Panc1 (cell line): Measurements from ENCODE around the gene KISS1R. TPM values are rescaled to one million over a fixed set of nuclear protein-coding genes. Genes with fewer than 3 reads are reported as not detected.

Source experiments
- ATAC-seq: fragments of 200-7000 bp; cut with Tn5 transposase; 2 replicates; pipeline ENCODE4 v1.9.1; 2020; ENCODE audit warnings: mild to moderate bottlenecking, moderate library complexity
- BruUV-seq: library from RNA; stranded (reverse); fragments of 400-500 nt; replicated peaks from 2 replicates; lab custom pipeline; 2021; lab: Mats Ljungman, UMichigan
- CTCF ChIA-PET: fragments of 300-600 bp; sonication (Branson Sonifier 250); formaldehyde crosslinking; loops from one replicate; lab custom pipeline; 2022; ENCODE audit warnings: antibody characterized with exemption; lab: Charles Lee
- POLR2A ChIA-PET: fragments of 300-600 bp; sonication (Branson Sonifier 250); formaldehyde crosslinking; loops from one replicate; lab custom pipeline; 2022; ENCODE audit warnings: antibody characterized with exemption; lab: Charles Lee
- DNase-seq: peaks from one replicate; pipeline ENCODE4 v3.0.0-alpha.2; 2010; ENCODE audit warnings: low read depth, low spot score
- H3K27ac ChIP-seq: 2 replicates; pipeline ENCODE4 v1.5.1; 2011; ENCODE audit warnings: mild to moderate bottlenecking, low read length, inconsistent platforms
- H3K27me3 ChIP-seq: fragments of 200-500 bp; sonication (Bioruptor generic); 2 replicates; pipeline ENCODE4 v1.6.0; 2014; ENCODE audit warnings: low read length, inconsistent platforms; ENCODE audit not compliant: control insufficient read depth, insufficient read depth
- H3K36me3 ChIP-seq: fragments of 200-500 bp; sonication (Bioruptor generic); 2 replicates; pipeline ENCODE4 v1.5.1; 2014; ENCODE audit warnings: inconsistent platforms, mild to moderate bottlenecking, low read length, moderate library complexity; ENCODE audit not compliant: control insufficient read depth, insufficient read depth
- H3K4me1 ChIP-seq: 2 replicates; pipeline ENCODE4 v1.5.1; 2011; ENCODE audit warnings: inconsistent platforms, mild to moderate bottlenecking, low read length, moderate library complexity; ENCODE audit not compliant: control insufficient read depth, insufficient read depth
- H3K4me3 ChIP-seq, 2 experiments: 2 replicates each; pipeline ENCODE4 v1.5.1; 2011 to 2012; ENCODE audit warnings: low read depth in 2 of 2, low read length in 2 of 2, mild to moderate bottlenecking in 2 of 2, inconsistent platforms in 1 of 2, moderate library complexity in 1 of 2
- H3K9me3 ChIP-seq: fragments of 200-500 bp; sonication (Bioruptor generic); 2 replicates; pipeline ENCODE4 v1.5.1; 2014; ENCODE audit warnings: low read depth, mild to moderate bottlenecking, inconsistent platforms, low read length, moderate library complexity; ENCODE audit not compliant: control insufficient read depth, insufficient read depth
- CTCF ChIP-seq: fragments of 450-650 bp; IDR thresholded peaks from 2 replicates; pipeline ENCODE4 v1.5.1; 2017; ENCODE audit warnings: mild to moderate bottlenecking
- POLR2AphosphoS5 ChIP-seq: IDR thresholded peaks from 2 replicates; pipeline ENCODE4 v1.6.1; 2012; ENCODE audit warnings: mild to moderate bottlenecking, low read depth, low read length, moderate library complexity
- REST ChIP-seq, 2 experiments: IDR thresholded peaks; 2 replicates each; pipeline ENCODE4 v1.6.1; 2011 to 2012; ENCODE audit warnings: low read depth in 2 of 2, control low read depth in 1 of 2, low read length in 1 of 2, mild to moderate bottlenecking in 1 of 2, moderate library complexity in 1 of 2; ENCODE audit not compliant: insufficient read depth in 1 of 2
- SIN3A ChIP-seq: IDR thresholded peaks from 2 replicates; pipeline ENCODE4 v1.6.1; 2012; ENCODE audit warnings: low read depth, mild to moderate bottlenecking, low read length, moderate library complexity, borderline replicate concordance; ENCODE audit not compliant: insufficient read depth
- TCF7L2 ChIP-seq: IDR thresholded peaks from 2 replicates; pipeline ENCODE4 v1.6.1; 2011; ENCODE audit warnings: mild to moderate bottlenecking, low read depth, low read length, inconsistent platforms
- in situ Hi-C: cut with HindIII; loops from 2 replicates; pipeline ENCODE4 v1.10.0; 2016; ENCODE audit warnings: low sequenced_read_pairs, low pct_unique_long_range_greater_than_20kb
- intact Hi-C: fragments of 100-400 bp; cut with micrococcal nuclease; formaldehyde crosslinking; loops from one replicate; pipeline ENCODE4 v1.10.0; 2022; ENCODE audit not compliant: unreplicated experiment
- total RNA-seq: library from RNA; stranded (reverse); gene quantifications from one replicate; pipeline ENCODE4 v1.2.1, GENCODE V29; 2021; ENCODE audit not compliant: unreplicated experiment

Gene KISS1R
- total RNA-seq, 1 experiment from 2014 or later, result 0.92 TPM

DNA sequence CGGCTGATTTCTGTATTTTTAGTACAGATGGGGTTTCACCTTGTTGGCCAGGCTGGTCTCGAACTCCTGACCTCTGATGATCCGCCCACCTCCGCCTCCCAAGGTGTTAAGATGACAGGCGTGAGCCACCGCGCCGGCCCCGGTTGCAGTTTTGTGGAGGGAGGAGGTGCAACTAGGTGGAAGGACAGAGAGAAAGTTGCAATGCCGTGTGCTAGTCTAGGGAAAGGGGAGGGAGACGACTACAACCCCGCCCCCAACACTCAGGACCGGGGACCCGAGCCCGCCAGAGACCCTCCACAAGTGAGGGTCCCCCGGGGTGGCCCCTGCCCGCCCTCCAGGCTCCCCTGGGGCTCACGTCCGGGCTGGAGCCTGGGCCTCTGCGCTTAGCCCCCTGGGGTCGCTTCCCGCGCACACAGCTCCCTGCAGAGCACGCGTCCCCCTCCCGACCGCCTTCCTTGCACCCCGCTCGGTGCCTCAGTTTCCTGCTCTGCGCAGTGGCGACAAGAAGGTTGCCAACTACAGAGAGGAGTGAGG lies 7.5 kb downstream of the KISS1R start:
- no peaks in the 10 kb centered on the region; the same call in 1 of the 2 replicates for H3K4me1 ChIP-seq
- ATAC-seq (no peak), DNase-seq (no peak)
- H3K9me3 ChIP-seq, result no peaks in the 10 kb centered on the region
- no TSS peak for BruUV-seq
- no peaks in the 10 kb centered on the region for H3K27me3 ChIP-seq
- peak overlapping the region; percentile 71 to 76 for H3K4me3 ChIP-seq
- TF ChIP-seq CTCF (no peak), SIN3A (no peak), TCF7L2 (no peak), REST (IDR thresholded peaks at IDR 0.05; ENCODE audit: insufficient read depth in 1 of 2, low read depth in 2 of 2, low read length in 1 of 2) (no peak)
- intact Hi-C loops, result no loop called here
- H3K36me3 ChIP-seq, result peaks cover 8% of the 10 kb centered on the region; the same call in 1 of the 2 replicates
- H3K27ac ChIP-seq, result peak overlapping the region; percentile 80
- in situ Hi-C loops, result no loop called here
- POLR2A ChIA-PET, result no interaction called here
- CTCF ChIA-PET, result no interaction called here

DNA sequence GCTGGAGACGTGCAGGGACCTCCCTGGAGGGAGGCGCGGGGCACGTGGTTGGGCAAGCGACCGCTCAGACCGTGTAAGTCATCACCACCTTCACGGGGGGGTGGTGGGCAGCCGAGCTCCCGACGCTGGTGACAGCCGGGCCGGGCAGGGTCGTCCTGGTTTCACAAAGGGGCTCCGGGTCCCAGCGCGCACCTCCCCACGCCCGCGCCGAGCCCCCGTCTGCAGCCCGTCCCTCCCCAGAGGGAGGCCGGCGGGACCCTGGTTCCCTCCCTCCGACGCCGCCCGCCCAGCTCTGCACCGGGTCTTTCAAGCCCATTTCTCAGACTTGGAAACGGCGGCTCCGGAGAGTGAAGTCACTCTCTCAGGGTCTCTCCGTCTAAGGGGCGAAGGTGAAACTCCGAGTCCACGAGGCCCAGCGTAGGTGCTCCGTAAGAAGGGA lies 8.0 kb downstream of the KISS1R start:
- DNase-seq (no peak), ATAC-seq (peak; percentile 76)
- no peak for TF ChIP-seq CTCF
- no peak for TF ChIP-seq REST (IDR thresholded peaks at IDR 0.05; ENCODE audit: insufficient read depth in 1 of 2, low read depth in 2 of 2, low read length in 1 of 2)
- TF ChIP-seq POLR2AphosphoS5, result no peak
- TF ChIP-seq SIN3A, result no peak
- no peak for TF ChIP-seq TCF7L2
- Histone ChIP-seq H3K4me1 (no peaks in the 10 kb centered on the region; the same call in 1 of the 2 replicates), H3K27me3 (no peaks in the 10 kb centered on the region), H3K9me3 (no peaks in the 10 kb centered on the region), H3K4me3 (peak overlapping the region; percentile 71 to 76), H3K27ac (peak overlapping the region; percentile 80), H3K36me3 (peaks cover 8% of the 10 kb centered on the region; the same call in 1 of the 2 replicates)
- in situ Hi-C loops, result no loop called here
- CTCF ChIA-PET, result no interaction called here
- BruUV-seq, result no TSS peak
- intact Hi-C loops, result no loop called here
- POLR2A ChIA-PET, result no interaction called here
